ENCODE data around the gene MAGEF1. TPM values are rescaled to one million over a fixed set of nuclear protein-coding genes. Genes with fewer than 3 reads are reported as not detected.
A peak's percentile ranks its signal among the peaks of the same experiment; 100 is the strongest.

The MAGEF1 gene
- total RNA-seq, 4 donors from 2014 or later: 5.4 to 12.4 (median 11.7) TPM

GRCh38 chr3:184737641-184738505, 26.0 kb upstream of the MAGEF1 start:
- TF ChIP-seq POLR2A (IDR thresholded peaks at IDR 0.05): no peak
- TF ChIP-seq, protein P1, sequence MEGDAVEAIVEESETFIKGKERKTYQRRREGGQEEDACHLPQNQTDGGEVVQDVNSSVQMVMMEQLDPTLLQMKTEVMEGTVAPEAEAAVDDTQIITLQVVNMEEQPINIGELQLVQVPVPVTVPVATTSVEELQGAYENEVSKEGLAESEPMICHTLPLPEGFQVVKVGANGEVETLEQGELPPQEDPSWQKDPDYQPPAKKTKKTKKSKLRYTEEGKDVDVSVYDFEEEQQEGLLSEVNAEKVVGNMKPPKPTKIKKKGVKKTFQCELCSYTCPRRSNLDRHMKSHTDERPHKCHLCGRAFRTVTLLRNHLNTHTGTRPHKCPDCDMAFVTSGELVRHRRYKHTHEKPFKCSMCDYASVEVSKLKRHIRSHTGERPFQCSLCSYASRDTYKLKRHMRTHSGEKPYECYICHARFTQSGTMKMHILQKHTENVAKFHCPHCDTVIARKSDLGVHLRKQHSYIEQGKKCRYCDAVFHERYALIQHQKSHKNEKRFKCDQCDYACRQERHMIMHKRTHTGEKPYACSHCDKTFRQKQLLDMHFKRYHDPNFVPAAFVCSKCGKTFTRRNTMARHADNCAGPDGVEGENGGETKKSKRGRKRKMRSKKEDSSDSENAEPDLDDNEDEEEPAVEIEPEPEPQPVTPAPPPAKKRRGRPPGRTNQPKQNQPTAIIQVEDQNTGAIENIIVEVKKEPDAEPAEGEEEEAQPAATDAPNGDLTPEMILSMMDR (IDR thresholded peaks at IDR 0.05): no peak
- no peak overlapping the region for H3K27ac ChIP-seq
- DNase-seq: peak in 1 of 3 donors; percentile 47

GRCh38 chr3:184737063-184737462, 25.2 kb upstream of the MAGEF1 start:
- TF ChIP-seq, protein P1 (IDR thresholded peaks at IDR 0.05): no peak
- TF ChIP-seq POLR2A (IDR thresholded peaks at IDR 0.05): no peak
- Histone ChIP-seq H3K36me3 (no peaks in the 10 kb centered on the region), H3K4me3 (no peak overlapping the region), H3K27ac (no peak overlapping the region), H3K27me3 (no peaks in the 10 kb centered on the region), H3K9me3 (no peaks in the 10 kb centered on the region), H3K4me1 (peaks cover 0 to 9% (median 0%) of the 10 kb centered on the region in 4 donors)
- peak in 1 of 3 donors; percentile 33 for DNase-seq

More at GRCh38 chr3:184737641-184738505, 26.0 kb upstream of the MAGEF1 start:
- Histone ChIP-seq H3K36me3 (no peaks in the 10 kb centered on the region), H3K4me1 (peaks cover 0 to 9% (median 0%) of the 10 kb centered on the region in 4 donors), H3K27me3 (no peaks in the 10 kb centered on the region), H3K9me3 (no peaks in the 10 kb centered on the region), H3K4me3 (no peak overlapping the region)

- DNase-seq: peak in 1 of 3 donors; percentile 46
- H3K4me1 ChIP-seq: peaks cover 0 to 9% (median 0%) of the 10 kb centered on the region in 4 donors
- no peak overlapping the region for H3K4me3 ChIP-seq
- no peaks in the 10 kb centered on the region for H3K36me3 ChIP-seq
- H3K9me3 ChIP-seq: no peaks in the 10 kb centered on the region
- TF ChIP-seq POLR2A (IDR thresholded peaks at IDR 0.05): no peak
- TF ChIP-seq, protein P1 (IDR thresholded peaks at IDR 0.05): no peak
- H3K27me3 ChIP-seq: no peaks in the 10 kb centered on the region
- H3K27ac ChIP-seq: no peak overlapping the region
Observed at GRCh38 chr3:184734903-184735701, 23.2 kb upstream of the MAGEF1 start.

DNA sequence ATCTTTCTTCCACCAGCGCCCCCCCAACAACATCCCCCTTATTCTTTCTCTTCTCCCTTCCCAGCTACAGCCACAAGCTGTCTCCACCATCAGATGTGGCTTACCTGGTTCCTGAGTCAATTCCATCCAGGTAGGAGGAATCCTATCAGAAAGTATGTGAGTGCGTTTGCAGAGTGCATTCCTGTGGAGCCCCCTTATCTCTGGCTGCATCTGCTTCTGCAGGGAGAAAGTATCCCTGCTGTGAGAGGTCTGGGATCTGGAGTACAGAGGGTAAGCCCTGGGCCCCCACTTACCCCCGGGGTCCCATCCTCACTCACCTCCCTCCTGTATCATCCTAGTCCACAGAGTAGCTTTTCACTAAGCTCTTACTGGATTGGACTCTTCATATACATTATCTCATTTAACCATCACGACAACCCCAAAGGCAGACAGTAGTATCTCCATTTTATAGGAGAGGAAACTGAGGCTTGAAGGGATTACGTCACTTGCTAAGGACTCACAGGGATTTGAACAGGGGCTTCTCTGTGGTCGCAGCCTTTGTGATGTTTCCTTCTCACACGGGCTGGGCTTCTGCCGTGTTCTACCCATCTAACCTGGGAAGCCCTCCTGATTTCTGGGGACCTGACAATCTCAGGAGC, 22.2 kb upstream of the MAGEF1 start:
- H3K36me3 ChIP-seq: no peaks in the 10 kb centered on the region
- H3K27ac ChIP-seq: no peak overlapping the region
- no peak for TF ChIP-seq POLR2A (IDR thresholded peaks at IDR 0.05)
- TF ChIP-seq, protein P1 (IDR thresholded peaks at IDR 0.05): no peak
- H3K4me1 ChIP-seq: peaks cover 0 to 9% (median 0%) of the 10 kb centered on the region in 4 donors
- no peaks in the 10 kb centered on the region for H3K9me3 ChIP-seq
- no peaks in the 10 kb centered on the region for H3K27me3 ChIP-seq
- no peak overlapping the region for H3K4me3 ChIP-seq
- DNase-seq: peak in 1 of 3 donors; percentile 19

GRCh38 chr3:184733181-184733580, 21.3 kb upstream of the MAGEF1 start:
- Histone ChIP-seq H3K36me3 (no peaks in the 10 kb centered on the region), H3K27ac (no peak overlapping the region), H3K4me1 (peaks cover 0 to 4% (median 0%) of the 10 kb centered on the region in 4 donors), H3K9me3 (no peaks in the 10 kb centered on the region), H3K27me3 (no peaks in the 10 kb centered on the region), H3K4me3 (no peak overlapping the region)
- TF ChIP-seq, protein P1 (IDR thresholded peaks at IDR 0.05): no peak
- no peak for TF ChIP-seq POLR2A (IDR thresholded peaks at IDR 0.05)
- DNase-seq: no peak

Measured in Peyer's patch (tissue), 4 donors.